Stimulated activated CD4-positive, alpha-beta T cell treated with anti-CD3 and anti-CD28 coated beads, TNF-alpha, amount 100 ng/mL, for 1 hour (primary cell): ENCODE results near the gene DARS2.
"Not testable (repeated sequence)": the region's sequence is repeated elsewhere in the genome, so short reads cannot be mapped to it uniquely, and the experiment has no call there.

Experiments
- DNase-seq, 3 donors: peaks; one replicate each; pipeline ENCODE4 v3.0.0-alpha.2; 2020; ENCODE audit warnings: low read depth in 3 of 3, low spot score in 1 of 3

The DARS2 gene

DNA sequence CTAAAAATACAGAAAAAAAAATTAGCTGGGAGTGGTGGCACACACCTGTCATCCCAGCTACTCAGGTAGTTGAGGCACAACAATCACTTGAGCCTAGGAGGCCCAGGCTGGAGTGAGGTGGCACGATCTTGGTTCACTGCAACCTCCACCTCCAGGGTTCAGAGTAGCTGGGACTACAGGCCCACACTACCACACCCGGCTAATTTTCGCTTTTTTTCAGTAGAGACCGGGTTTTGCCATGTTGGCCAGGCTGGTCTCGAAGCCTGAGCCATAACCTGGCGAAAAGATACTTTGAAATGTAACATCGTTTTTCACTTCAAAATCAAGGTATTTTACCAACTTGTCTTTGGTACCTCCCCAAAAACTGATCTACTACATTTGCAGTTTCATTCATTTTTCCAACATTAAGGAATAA, 37.3 kb downstream of the DARS2 start:
- DNase-seq = no peak

DNA sequence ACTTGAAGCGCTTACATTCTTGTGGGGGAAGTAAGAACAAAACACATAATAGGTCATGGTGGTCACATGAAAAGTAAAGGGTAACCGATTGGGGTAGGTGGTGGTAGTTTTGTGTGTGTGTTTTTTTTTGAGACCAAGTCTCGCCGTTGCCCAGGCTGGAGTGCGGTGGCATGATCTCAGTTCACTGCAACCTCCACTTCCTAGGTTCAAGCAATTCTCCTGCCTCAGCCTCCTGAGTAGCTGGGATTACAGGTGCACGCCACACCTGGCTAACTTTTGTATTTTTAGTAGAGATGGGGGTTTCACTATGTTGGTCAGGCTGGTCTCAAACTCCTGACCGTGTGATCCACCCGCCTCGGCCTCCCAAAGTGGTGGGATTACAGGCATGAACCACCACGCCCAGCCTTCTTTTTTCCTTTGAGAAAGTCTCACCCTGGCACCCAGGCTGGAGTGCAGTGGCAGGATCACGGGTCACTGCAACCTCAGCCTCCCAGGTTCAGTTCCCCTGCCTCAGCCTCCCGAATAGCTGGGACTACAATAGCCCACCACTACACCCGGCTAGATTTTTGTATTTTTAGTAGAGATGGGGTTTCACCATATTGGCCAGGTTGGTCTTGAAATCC, 37.8 kb downstream of the DARS2 start:
- DNase-seq = not testable (repeated sequence)

DNA sequence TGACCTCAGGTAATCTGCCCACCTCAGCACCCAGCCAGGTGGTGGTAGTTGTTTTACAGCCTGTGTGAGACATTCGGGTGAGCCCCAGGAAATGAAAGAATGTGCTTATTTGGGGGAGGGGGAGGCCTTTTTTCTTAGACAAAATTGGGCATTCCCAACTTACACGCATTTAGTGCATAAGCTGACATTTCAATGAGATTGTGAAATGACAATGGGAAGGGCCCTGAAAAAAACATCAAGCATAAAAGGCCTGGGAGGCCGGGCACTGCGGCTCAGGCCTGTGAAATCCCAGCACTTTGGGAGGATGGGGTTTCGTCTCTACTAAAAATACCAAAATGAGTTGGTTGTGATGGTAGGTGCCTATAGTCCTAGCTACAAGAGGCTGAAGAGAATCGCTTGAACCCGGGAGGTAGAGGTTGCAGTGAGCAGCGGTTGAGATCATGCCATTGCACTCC, 38.3 kb downstream of the DARS2 start:
- no peak for DNase-seq

DNA sequence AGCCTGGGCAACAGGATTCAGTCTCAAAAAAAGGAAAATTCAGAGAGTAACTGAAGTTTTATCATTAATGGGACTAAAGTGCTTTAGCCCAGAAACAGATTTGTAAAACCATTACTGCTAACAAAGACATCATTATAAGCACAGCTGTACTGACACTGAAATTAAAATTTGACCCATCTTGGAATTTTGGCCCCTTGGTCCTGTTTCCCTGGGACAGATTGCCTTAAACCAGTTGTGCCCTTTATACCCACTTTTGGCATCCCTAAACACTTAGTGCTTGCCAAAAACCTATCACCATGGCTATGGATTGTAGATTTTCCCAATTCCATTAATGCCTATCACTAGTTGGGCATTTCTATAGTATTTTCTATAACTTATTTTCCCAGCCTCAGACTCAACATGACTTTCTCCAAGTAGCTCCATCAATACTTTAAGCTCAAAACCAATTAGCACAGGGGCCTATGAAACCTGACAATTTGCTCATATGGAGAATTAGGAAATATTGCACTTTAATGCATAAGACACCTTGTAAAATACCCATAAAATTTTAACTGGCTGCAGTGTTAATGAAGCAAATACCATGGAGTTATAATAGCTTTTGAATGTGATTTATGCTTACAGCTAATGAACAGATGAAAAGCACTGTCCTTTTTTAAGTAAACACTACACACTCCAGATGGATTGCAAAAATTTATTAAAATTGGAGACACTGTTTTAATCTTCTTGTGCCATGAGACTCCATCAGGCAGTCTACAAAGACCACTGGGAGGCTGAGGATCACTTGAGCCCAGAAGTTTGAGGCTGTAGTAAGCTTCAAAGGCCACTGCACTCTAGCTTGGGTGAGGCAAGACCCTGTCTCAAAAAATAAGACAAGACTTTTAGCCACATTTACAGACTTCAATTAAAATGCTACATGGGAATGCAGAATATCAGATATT, 39.0 kb downstream of the DARS2 start:
- DNase-seq = no peak

DNA sequence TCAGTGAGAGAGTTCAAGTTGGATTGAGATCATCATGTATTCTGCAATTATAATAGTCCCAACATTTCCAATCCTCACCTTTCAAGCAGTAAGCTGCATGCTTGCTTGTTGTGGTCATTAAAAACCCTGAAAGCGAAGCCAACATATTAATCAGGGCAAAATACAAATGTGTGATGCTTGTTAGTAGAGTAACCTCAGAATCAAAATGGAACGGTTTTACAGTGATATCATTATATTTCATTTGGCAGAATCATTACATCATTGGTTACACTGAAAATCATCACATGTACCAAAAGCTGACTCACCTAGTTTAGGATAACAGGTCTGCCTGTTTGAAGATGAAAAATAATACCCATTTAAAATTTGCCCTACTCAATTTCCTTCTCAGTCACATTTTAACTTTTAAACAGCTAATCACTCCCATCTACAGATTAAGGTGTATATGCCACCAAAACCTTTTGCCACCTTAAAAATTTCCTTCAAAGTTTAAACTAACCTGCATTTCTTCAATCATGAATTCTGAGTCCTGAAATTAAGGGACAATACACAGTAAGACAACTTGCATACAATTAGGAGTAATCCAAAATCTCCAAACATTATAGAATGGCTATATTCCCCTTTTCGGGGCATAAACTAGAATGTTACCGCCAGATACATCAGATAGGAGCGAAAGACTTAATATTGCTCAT, 39.9 kb downstream of the DARS2 start:
- no peak for DNase-seq

DNA sequence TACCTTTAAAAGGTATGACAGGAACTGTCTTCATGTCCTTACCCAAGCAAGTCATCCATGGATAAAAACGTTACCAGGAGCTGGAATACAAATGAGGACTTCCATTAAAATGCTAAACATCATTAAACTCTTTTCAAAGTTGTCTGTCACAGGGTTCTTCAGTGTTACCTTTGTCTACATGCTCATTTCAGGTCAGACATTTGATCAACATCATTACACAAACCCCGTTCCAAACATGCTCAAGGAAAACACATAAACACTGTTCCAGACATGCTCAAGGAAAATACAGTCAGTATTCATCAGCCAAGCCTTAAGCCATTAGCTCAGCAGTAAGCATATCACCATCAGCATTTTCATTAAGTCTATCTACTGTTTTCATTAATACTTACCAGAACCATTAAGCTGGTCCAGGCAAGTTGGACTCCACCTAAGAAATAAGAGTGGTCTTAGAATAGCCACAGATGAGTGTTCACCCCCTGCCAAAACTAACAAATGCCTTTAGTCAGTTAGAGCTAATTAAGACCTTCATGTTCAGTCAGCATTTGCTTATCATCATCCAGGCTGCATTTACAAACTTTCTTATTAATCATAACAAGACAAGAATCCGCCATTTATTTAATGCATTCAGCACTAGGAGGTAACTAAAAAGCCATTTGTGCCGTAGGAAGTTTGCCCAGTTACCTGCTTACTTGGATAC, 41.1 kb downstream of the DARS2 start:
- DNase-seq = no peak

DNA sequence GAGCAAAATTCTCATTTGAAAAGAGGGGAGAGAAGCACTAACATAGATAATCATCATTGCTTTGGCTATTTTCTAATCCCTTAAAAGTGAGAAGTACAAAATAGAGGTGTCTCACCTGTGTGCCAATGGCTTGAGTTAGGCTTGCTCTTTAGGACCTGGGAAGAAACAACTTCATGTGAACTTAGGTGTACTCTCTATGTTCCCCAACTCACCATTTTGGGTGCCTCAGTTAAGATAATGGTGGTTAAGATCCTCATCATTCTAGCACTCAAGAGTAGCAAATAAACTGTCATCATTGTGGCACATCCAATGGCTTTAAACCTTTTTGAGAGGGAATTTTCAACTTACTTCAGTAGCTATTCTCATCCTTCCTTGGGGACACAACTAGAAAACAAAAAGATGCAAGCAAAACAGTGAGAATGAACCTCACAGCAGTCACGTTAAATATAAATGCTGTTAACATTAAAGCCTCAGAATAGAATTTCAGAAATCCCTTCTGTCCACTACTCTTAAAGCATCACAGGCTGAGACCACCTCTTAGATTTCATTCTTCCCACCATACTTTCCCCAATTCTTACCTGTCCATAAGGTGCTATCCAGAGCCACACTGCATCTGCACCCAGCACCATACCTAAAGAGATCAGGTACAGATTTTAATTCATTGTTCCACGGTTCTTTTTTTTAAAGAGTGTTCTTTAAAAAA, 42.1 kb downstream of the DARS2 start:
- DNase-seq = no peak

DNA sequence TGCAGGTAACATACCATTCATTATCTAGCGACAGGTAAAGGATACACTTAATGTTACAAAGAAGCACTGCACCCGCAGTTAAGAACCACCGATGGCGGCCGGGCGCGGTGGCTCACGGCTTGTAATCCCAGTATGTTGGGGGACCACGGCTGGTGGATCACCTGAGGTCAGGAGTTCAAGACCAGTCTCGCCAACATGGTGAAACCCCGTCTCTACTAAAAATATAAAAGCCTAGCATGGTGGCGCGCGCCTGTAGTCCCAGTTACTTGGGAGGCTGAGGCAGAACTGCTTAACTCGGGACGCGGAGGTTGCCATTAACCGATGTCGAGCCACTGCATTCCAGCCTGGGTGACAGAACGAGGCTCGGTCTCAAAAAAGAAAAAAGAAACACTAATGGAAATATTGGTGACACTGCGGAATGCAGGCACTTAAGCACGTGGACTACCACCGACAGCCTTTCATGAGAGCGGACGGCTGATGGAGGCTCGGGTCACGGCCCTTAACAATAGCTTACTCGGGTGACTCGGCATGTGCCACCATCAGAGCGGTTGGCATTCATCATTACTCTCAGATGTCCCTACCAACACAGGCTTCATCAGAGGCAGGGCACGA, 42.8 kb downstream of the DARS2 start:
- peak in 1 of 3 donors; percentile 2 for DNase-seq

DNA sequence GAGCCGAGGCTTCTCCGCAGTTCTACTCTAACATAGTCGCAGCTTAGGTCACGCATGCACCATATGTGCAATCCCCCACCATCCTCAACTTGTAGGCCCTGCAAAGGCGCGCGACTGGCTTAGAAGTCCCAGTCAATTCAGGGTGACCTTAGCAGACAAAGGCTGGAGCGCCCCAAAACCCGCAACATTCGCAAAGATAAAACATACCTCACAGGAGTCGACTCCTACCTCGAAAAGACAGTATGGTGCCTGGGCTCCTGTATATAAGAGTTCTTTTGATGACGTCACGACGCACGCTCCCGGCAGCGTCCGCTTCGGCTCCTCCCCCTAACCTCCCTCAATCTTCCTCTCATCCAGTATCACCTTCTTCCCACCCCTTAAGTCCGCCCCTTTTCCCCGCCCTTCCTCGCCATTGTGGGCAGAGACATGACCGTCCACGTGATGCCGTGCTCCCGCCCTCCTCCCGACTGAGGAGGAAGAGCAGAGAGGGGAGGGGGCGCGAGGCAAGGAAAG, 43.3 kb downstream of the DARS2 start, which contains the start of gene GAS5:
TSS of gene GAS5 (minus strand) at position 237 of the 513 bp plus-strand sequence.
- peak; percentile 96 to 99 (median 98) for DNase-seq

DNA sequence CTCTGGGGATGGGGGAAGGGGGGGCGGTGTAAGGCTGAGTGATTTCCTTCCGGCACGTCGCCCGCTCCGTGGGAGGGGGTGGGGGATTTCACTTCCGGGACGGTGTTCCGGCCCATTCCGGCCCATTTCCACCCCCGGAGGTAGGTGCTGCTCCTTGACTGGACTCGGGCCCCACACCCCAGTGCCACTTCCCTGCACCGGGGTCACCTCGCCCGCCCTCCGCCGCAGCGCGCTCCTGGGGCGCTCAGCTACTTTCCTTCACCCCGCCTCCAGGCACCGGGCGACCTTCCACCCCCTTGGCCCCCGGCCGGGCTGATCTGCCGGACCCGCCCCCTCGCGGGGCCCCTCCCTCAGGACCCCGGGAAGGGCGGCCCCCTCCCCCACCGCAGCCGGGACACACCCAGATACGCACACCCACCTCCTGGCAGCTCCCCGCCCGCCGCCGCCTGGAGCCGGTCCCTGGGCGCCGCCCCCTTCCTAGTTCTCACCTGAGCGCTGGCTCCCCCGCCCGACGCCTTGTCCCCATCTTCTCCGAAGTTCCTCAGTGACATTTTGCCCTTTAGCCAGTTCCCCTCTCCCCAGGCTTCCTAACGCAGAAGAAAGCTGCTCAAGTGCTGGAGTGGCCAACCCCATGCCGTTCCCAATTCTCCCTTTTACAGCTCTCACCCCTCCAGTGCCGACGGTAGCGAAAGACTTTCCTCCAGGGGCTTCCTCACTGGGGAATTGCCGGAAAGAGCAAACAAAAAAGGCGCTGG, 44.0 kb downstream of the DARS2 start, which contains the start of gene ZBTB37:
TSS of gene ZBTB37 (plus strand) at position 115 of the 755 bp plus-strand sequence. CDS start 1,846 bp downstream, outside the sequence.
- peak; percentile 78 to 88 (median 84) for DNase-seq

DNA sequence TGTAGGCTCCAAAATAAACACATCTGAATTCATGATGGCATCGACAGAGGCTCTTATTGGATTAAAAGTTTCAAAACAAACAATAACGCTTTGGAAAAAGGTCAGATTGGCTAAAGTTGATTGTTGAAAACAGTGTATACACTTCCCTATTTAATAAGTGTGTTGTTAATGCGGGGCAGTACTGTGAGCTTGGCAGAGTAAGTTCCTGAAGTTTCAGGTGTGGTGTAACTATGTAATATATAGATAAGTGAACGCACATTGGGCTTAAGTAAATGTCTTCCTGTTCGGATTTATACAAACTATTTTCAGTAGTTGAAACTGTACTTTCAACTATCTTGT, 44.5 kb downstream of the DARS2 start:
- DNase-seq = no peak

DNA sequence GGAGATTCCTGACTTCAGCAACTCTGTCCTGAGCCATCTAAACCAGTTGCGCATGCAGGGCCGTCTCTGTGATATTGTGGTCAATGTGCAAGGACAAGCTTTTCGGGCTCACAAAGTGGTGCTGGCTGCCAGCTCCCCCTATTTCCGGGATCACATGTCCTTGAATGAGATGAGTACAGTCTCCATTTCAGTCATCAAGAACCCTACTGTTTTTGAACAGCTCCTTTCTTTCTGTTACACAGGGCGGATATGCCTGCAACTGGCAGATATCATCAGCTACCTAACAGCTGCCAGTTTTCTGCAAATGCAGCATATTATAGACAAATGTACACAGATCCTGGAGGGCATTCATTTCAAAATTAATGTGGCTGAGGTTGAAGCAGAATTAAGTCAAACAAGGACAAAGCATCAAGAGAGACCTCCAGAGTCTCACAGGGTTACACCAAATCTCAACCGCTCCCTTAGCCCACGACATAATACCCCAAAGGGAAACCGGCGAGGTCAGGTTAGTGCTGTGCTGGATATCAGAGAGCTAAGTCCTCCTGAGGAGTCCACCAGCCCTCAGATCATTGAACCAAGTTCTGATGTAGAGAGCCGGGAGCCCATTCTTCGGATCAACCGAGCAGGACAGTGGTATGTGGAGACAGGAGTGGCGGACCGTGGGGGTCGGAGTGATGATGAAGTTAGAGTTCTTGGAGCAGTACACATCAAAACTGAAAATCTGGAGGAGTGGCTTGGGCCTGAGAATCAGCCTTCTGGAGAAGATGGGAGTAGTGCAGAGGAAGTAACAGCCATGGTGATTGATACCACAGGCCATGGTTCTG, 46.0 kb downstream of the DARS2 start:
- DNase-seq = no peak

DNA sequence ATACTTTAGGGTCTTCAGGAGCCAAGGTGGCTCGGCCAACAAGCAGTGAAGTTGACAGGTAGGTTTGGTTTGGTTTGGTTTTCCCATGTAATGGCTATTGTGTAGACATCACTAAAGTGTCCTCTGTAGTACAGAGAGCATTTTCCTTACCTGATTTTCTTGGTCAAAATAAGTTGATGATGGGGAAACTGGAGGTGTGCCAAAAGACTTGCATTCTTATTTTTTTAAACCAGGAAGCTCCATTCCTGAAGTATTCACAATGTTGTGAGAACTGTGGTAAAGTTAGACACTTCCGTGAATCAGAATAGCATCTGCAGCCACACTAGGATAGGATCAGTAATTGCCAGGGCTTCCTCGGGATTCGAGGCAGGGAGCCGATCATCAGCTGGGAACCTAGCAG, 46.6 kb downstream of the DARS2 start:
- no peak for DNase-seq

DNA sequence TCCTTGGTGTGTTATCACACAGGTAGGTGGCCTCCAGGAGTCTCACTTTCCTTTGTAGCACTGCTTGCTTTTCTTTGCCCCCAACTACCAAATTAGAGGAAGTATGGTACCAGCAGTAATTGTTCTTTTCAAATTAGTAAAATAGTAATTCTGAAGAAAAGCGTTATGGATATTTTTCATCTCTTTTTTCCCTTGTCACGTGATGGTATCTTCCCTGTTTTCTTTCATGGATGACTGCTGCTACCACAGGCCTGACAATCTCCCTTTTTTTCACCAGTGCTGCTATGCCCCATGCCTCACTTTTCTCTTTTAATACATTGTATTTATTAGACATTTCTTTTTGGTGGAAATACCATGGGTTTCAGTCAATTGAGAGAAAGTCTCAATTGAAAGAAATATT, 47.0 kb downstream of the DARS2 start:
- no peak for DNase-seq

DNA sequence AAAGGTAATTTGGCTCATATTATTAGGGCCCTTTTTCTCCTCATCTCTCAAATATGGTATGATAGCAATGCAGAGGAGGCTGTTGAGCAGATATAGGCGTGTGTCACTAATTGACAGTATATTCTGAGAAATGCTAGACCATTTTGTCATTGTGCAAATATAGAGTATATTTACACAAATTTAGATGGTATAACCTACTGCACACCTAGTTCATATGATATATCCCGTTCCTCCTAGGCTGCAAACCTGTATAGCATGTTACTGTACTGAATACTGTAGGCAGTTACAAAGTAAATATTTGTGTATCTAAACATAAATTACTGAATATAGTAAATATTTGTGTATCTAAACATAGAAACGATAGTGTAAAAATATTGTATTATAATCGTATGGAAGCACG, 52.3 kb downstream of the DARS2 start:
- DNase-seq = no peak

DNA sequence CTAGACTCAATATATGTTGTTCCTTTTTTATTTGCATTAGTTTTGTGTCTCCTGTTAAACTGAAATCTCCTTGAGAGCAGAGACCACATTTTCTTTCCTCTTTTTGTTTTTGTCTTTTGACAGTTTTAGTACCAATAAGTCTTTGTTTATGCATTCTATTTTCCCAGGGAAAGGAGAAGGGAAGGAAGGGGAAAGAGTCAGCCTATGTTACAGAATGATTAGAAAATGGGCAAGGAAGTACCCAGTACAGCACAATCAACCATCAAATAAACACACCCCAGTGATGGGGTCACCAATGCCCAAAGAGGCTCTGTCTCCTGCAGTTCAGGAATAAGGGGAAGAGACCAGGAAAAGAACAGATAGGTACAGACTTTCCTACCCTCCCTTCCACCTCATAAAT, 53.8 kb downstream of the DARS2 start:
- DNase-seq = no peak

DNA sequence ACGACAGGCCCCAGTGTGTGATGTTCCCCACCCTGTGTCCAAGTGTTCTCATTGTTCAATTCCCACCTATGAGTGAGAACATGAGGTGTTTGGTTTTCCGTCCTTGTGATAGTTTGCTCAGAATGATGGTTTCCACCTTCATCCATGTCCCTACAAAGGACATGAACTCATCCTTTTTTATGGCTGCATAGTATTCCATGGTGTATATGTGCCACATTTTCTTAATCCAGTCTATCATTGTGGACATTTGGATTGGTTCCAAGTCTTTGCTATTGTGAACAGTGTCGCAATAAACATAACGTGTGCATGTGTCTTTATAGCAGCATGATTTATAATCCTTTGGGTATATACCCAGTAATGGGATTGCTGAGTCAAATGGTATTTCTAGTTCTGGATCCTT, 56.6 kb downstream of the DARS2 start:
- not testable (repeated sequence) for DNase-seq

DNA sequence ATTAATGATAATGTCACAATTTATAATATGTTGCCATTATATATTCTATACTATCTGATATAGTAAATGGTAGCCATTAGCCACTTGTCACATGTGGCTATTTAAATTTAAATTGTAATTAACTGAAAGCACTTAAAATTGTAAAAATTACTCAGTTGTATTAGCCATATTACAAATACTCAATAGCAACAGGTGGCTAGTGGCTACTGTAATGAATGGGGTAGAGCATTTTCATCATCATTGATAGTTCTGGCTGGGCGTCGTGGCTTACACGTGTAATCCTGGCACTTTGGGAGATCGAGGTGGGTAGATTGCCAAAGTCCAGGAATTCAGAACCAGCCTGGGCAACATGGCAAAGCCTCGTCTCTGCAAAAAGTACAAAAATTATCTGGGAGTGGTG, 60.2 kb downstream of the DARS2 start:
- no peak for DNase-seq
